Type B pancreatic cell (in vitro differentiated cells): ENCODE measurements around the gene PAX9. TPM values are rescaled to one million over a fixed set of nuclear protein-coding genes. Genes with fewer than 3 reads are reported as not detected.

Source experiments
- DNase-seq: peaks from one replicate; pipeline ENCODE4 v3.0.0; 2021; ENCODE audit warnings: mixed read lengths; ENCODE audit not compliant: unreplicated experiment; ENCODE audit errors: extremely low spot score
- H3K27ac Mint-ChIP-seq: 2 replicates; pipeline ENCODE4 v1.8.0; 2021; ENCODE audit warnings: mild to moderate bottlenecking, mixed read lengths
- H3K27me3 Mint-ChIP-seq: 2 replicates; pipeline ENCODE4 v1.8.0; 2021; ENCODE audit warnings: mixed read lengths
- H3K36me3 Mint-ChIP-seq: 2 replicates; pipeline ENCODE4 v1.8.0; 2021; ENCODE audit warnings: mixed read lengths
- H3K4me1 Mint-ChIP-seq: one replicate; pipeline ENCODE4 v1.8.0; 2021; ENCODE audit warnings: mixed read lengths; ENCODE audit not compliant: unreplicated experiment
- H3K4me3 Mint-ChIP-seq: 2 replicates; pipeline ENCODE4 v1.8.0; 2021; ENCODE audit warnings: mild to moderate bottlenecking, mixed read lengths
- H3K9me3 Mint-ChIP-seq: 2 replicates; pipeline ENCODE4 v1.8.0; 2021; ENCODE audit warnings: mixed read lengths
- total RNA-seq: library from RNA; stranded (reverse); gene quantifications from 2 replicates; pipeline ENCODE4 v1.2.1, GENCODE V29; 2021; ENCODE audit warnings: low replicate concordance
- TF ChIP-seq, protein P1 (sequence below): fragments of 200-600 bp; sonication (generic); conservative IDR thresholded peaks from 2 replicates; pipeline ENCODE4 v1.5.0; 2021; ENCODE audit warnings: antibody characterized with exemption, mild to moderate bottlenecking

The PAX9 gene
- total RNA-seq, 1 donor from 2014 or later = 5.6 TPM

GRCh38 chr14:36719823-36720222 is 58.2 kb downstream of the PAX9 start:
- Mint-ChIP-seq H3K36me3 (no peaks in the 10 kb centered on the region), H3K27me3 (peaks cover 5% of the 10 kb centered on the region), H3K4me3 (no peak overlapping the region), H3K9me3 (no peaks in the 10 kb centered on the region), H3K4me1 (peaks cover 4% of the 10 kb centered on the region), H3K27ac (no peak overlapping the region)
- DNase-seq = no peak
- TF ChIP-seq, protein P1, sequence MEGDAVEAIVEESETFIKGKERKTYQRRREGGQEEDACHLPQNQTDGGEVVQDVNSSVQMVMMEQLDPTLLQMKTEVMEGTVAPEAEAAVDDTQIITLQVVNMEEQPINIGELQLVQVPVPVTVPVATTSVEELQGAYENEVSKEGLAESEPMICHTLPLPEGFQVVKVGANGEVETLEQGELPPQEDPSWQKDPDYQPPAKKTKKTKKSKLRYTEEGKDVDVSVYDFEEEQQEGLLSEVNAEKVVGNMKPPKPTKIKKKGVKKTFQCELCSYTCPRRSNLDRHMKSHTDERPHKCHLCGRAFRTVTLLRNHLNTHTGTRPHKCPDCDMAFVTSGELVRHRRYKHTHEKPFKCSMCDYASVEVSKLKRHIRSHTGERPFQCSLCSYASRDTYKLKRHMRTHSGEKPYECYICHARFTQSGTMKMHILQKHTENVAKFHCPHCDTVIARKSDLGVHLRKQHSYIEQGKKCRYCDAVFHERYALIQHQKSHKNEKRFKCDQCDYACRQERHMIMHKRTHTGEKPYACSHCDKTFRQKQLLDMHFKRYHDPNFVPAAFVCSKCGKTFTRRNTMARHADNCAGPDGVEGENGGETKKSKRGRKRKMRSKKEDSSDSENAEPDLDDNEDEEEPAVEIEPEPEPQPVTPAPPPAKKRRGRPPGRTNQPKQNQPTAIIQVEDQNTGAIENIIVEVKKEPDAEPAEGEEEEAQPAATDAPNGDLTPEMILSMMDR = no peak

DNA sequence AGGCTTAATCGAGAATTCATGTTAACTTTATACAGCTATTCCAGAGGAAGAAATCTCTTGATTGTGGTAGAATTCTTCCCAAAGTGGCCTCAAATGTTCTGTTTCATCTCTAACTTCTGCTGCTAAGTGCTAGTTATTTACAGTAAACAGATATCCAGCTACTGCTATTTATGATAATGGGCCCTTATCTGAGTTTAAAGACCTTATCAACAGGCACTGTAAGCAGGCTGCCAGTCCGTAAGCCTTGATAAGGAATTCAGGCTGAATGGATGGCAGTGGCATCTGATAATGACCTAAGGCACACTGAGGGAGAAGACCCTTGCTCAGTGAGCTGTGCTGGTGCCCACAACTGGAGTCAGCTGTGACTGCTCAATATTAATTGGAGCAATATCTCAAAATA is 59.0 kb downstream of the PAX9 start:
- peaks cover 5% of the 10 kb centered on the region for H3K27me3 Mint-ChIP-seq
- peaks cover 4% of the 10 kb centered on the region for H3K4me1 Mint-ChIP-seq
- no peak overlapping the region for H3K4me3 Mint-ChIP-seq
- no peak for DNase-seq
- no peaks in the 10 kb centered on the region for H3K9me3 Mint-ChIP-seq
- TF ChIP-seq, protein P1 = no peak
- H3K27ac Mint-ChIP-seq = no peak overlapping the region
- no peaks in the 10 kb centered on the region for H3K36me3 Mint-ChIP-seq

- peaks cover 8% of the 10 kb centered on the region for H3K27me3 Mint-ChIP-seq
- H3K4me3 Mint-ChIP-seq = no peak overlapping the region
- H3K27ac Mint-ChIP-seq = no peak overlapping the region
- no peaks in the 10 kb centered on the region for H3K36me3 Mint-ChIP-seq
- no peak for DNase-seq
- H3K9me3 Mint-ChIP-seq = no peaks in the 10 kb centered on the region
- TF ChIP-seq, protein P1 = no peak
- H3K4me1 Mint-ChIP-seq = peaks cover 4% of the 10 kb centered on the region
Measured at GRCh38 chr14:36721877-36722276, 60.2 kb downstream of the PAX9 start.

GRCh38 chr14:36723530-36723929 is 61.9 kb downstream of the PAX9 start:
- Mint-ChIP-seq H3K27ac (no peak overlapping the region), H3K27me3 (peaks cover 3% of the 10 kb centered on the region), H3K4me3 (no peak overlapping the region), H3K36me3 (no peaks in the 10 kb centered on the region), H3K9me3 (no peaks in the 10 kb centered on the region), H3K4me1 (no peaks in the 10 kb centered on the region)
- no peak for DNase-seq
- TF ChIP-seq, protein P1 = no peak

DNA sequence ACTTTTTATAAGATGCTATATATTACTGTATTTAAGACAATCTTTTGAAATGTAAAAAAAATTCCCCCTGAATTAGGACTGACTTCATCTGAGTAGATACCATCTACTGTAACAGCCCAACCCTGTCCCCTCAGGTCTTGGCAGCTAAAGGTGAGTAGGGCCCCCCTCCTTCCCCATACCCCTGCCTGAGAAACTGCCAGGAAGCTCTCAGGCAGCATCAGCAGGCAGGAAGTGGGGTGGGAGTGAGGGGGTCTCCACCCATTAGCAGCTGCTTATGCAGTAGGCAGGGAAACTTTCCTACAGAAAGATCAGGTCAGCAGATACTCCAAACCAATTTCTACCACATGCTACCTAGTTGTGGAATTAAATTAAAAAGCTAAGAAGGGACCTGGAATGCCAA is 62.5 kb downstream of the PAX9 start:
- Mint-ChIP-seq H3K27me3 (peaks cover 3% of the 10 kb centered on the region), H3K4me3 (no peak overlapping the region), H3K9me3 (no peaks in the 10 kb centered on the region), H3K4me1 (no peaks in the 10 kb centered on the region), H3K27ac (no peak overlapping the region), H3K36me3 (no peaks in the 10 kb centered on the region)
- DNase-seq = no peak
- TF ChIP-seq, protein P1 = no peak

GRCh38 chr14:36726128-36726527 is 64.5 kb downstream of the PAX9 start:
- H3K4me1 Mint-ChIP-seq = no peaks in the 10 kb centered on the region
- peaks cover 3% of the 10 kb centered on the region for H3K27me3 Mint-ChIP-seq
- no peak overlapping the region for H3K27ac Mint-ChIP-seq
- TF ChIP-seq, protein P1 = no peak
- H3K4me3 Mint-ChIP-seq = no peak overlapping the region
- H3K9me3 Mint-ChIP-seq = no peaks in the 10 kb centered on the region
- no peaks in the 10 kb centered on the region for H3K36me3 Mint-ChIP-seq
- no peak for DNase-seq
